GM23338 (cell line): Measurements from ENCODE around the gene TUBGCP2. TPM values are rescaled to one million over a fixed set of nuclear protein-coding genes. Genes with fewer than 3 reads are reported as not detected.

Experiments used
- ATAC-seq: fragments of 200-7000 bp; cut with Tn5 transposase; 3 replicates; pipeline ENCODE4 v1.9.1; 2020
- DNase-seq: peaks from one replicate; pipeline ENCODE4 v3.0.0-alpha.2; 2015; ENCODE audit warnings: low spot score
- H2AFZ ChIP-seq: fragments of 200-600 bp; sonication (generic); 2 replicates; pipeline ENCODE4 v1.8.0; 2016; ENCODE audit warnings: antibody characterized with exemption, mild to moderate bottlenecking, moderate library complexity
- H3F3A ChIP-seq: fragments of 200-600 bp; sonication (generic); replicated peaks from 2 replicates; pipeline ENCODE4 v1.8.0; 2017; ENCODE audit warnings: antibody characterized with exemption, mixed run types, low read depth
- H3K27ac ChIP-seq: fragments of 200-600 bp; sonication (generic); 2 replicates; pipeline ENCODE4 v1.6.1; 2016; ENCODE audit warnings: low read depth
- H3K27me3 ChIP-seq: fragments of 200-600 bp; sonication (generic); 2 replicates; pipeline ENCODE4 v1.8.0; 2016; ENCODE audit warnings: mild to moderate bottlenecking, mixed run types, moderate library complexity; ENCODE audit not compliant: insufficient read depth
- H3K36me3 ChIP-seq: fragments of 200-600 bp; sonication (generic); 2 replicates; pipeline ENCODE4 v1.8.0; 2016; ENCODE audit warnings: mild to moderate bottlenecking; ENCODE audit not compliant: insufficient read depth
- H3K4me1 ChIP-seq: fragments of 200-600 bp; sonication (generic); 2 replicates; pipeline ENCODE4 v1.8.0; 2016; ENCODE audit warnings: mild to moderate bottlenecking, moderate library complexity; ENCODE audit not compliant: insufficient read depth
- H3K4me2 ChIP-seq: fragments of 200-600 bp; sonication (generic); 2 replicates; pipeline ENCODE4 v1.7.1; 2017; ENCODE audit warnings: mixed run types
- H3K4me3 ChIP-seq: fragments of 200-600 bp; sonication (generic); 2 replicates; pipeline ENCODE4 v1.6.1; 2016; ENCODE audit warnings: mixed run types
- H3K79me2 ChIP-seq: fragments of 200-600 bp; sonication (generic); replicated peaks from 2 replicates; pipeline ENCODE4 v1.8.0; 2017; ENCODE audit warnings: mild to moderate bottlenecking; ENCODE audit not compliant: insufficient read depth
- H3K9me2 ChIP-seq: fragments of 200-600 bp; sonication (generic); 2 replicates; pipeline ENCODE4 v1.8.0; 2017; ENCODE audit not compliant: insufficient read depth
- H4K20me1 ChIP-seq: fragments of 200-600 bp; sonication (generic); replicated peaks from 2 replicates; pipeline ENCODE4 v1.8.0; 2017; ENCODE audit warnings: mild to moderate bottlenecking; ENCODE audit not compliant: insufficient read depth
- H3K27ac Mint-ChIP-seq: 2 replicates; pipeline ENCODE4 v1.8.0; 2020; ENCODE audit warnings: inconsistent platforms, mild to moderate bottlenecking, moderate library complexity, mixed read lengths
- H3K27me3 Mint-ChIP-seq: 3 replicates; pipeline ENCODE4 v1.8.0; 2022; ENCODE audit warnings: low read depth, mild to moderate bottlenecking, moderate library complexity, mixed read lengths, inconsistent platforms; ENCODE audit not compliant: insufficient read depth, poor library complexity
- H3K36me3 Mint-ChIP-seq: 3 replicates; pipeline ENCODE4 v1.8.0; 2021; ENCODE audit warnings: low read depth, mild to moderate bottlenecking, inconsistent platforms, moderate library complexity, mixed read lengths
- H3K4me1 Mint-ChIP-seq: 3 replicates; pipeline ENCODE4 v1.8.0; 2020; ENCODE audit warnings: mild to moderate bottlenecking, inconsistent platforms, mixed read lengths
- H3K4me3 Mint-ChIP-seq: 3 replicates; pipeline ENCODE4 v1.8.0; 2021; ENCODE audit warnings: moderate library complexity, mild to moderate bottlenecking, inconsistent platforms, mixed read lengths
- H3K9me3 Mint-ChIP-seq: 3 replicates; pipeline ENCODE4 v1.8.0; 2020; ENCODE audit warnings: moderate library complexity, mild to moderate bottlenecking, inconsistent platforms, mixed read lengths
- CREB1 ChIP-seq: fragments of 250-450 bp; sonication (Bioruptor Pico); IDR thresholded peaks from 2 replicates; pipeline ENCODE4 v1.5.0; 2020; ENCODE audit warnings: low read depth, mild to moderate bottlenecking, moderate library complexity
- EZH2 ChIP-seq: fragments of 200-600 bp; sonication (generic); IDR thresholded peaks from one replicate; pipeline ENCODE4 v1.8.0; 2017; ENCODE audit warnings: antibody characterized with exemption, mild to moderate bottlenecking, low read depth; ENCODE audit not compliant: unreplicated experiment
- EZH2phosphoT487 ChIP-seq: fragments of 200-600 bp; sonication (generic); IDR thresholded peaks from one replicate; pipeline ENCODE4 v1.8.1; 2018; ENCODE audit warnings: antibody characterized with exemption; ENCODE audit not compliant: unreplicated experiment
- JUNB ChIP-seq: IDR thresholded peaks from one replicate; pipeline ENCODE4 v1.6.1; 2016; ENCODE audit warnings: antibody characterized with exemption; ENCODE audit not compliant: unreplicated experiment
- ZNF114 ChIP-seq: fragments of 250-450 bp; sonication (Bioruptor Pico); IDR thresholded peaks from 2 replicates; pipeline ENCODE4 v1.5.0; 2020; ENCODE audit warnings: mild to moderate bottlenecking, moderate library complexity
- ZNF331 ChIP-seq: fragments of 250-450 bp; sonication (Bioruptor Pico); IDR thresholded peaks from 2 replicates; pipeline ENCODE4 v1.5.0; 2020; ENCODE audit warnings: low read depth, mild to moderate bottlenecking, moderate library complexity
- polyA plus RNA-seq: library from polyadenylated mRNA; unstranded; fragments of >200 nt; fragmentation: Nextera tagmentation; extraction: Ambion mirVana; gene quantifications from 2 replicates; pipeline ENCODE4 v1.2.1, GENCODE V29; 2016
- total RNA-seq: library from RNA; depleted of rRNA; stranded (reverse); fragments of >200 nt; shearing (Covaris generic); gene quantifications from 2 replicates; pipeline ENCODE4 v1.2.3, GENCODE V29; 2014
- TF ChIP-seq, protein P1 (sequence below): IDR thresholded peaks from one replicate; pipeline ENCODE4 v1.6.1; 2018; ENCODE audit warnings: antibody characterized with exemption; ENCODE audit not compliant: unreplicated experiment
- TF ChIP-seq, protein P2 (sequence below): IDR thresholded peaks from 2 replicates; pipeline ENCODE4 v1.6.1; 2016; ENCODE audit warnings: antibody characterized with exemption
- TF ChIP-seq, protein P3 (sequence below): fragments of 250-450 bp; sonication (Bioruptor Pico); IDR thresholded peaks from 2 replicates; pipeline ENCODE4 v1.5.0; 2020; ENCODE audit warnings: mild to moderate bottlenecking, moderate library complexity
- TF ChIP-seq, protein P4 (sequence below), 2 experiments: fragments of 200-600 bp in 1 of 2; sonication (generic) in 1 of 2; conservative IDR thresholded peaks; 2 replicates each; pipeline versions ENCODE4 v1.5.1 to v1.6.1; 2016 to 2017; ENCODE audit warnings: antibody characterized with exemption in 2 of 2, low read depth in 2 of 2, mild to moderate bottlenecking in 2 of 2, moderate library complexity in 1 of 2

The TUBGCP2 gene
- total and polyA plus RNA-seq, 2 experiments from 2014 or later: 59.6 to 67.7 TPM

DNA sequence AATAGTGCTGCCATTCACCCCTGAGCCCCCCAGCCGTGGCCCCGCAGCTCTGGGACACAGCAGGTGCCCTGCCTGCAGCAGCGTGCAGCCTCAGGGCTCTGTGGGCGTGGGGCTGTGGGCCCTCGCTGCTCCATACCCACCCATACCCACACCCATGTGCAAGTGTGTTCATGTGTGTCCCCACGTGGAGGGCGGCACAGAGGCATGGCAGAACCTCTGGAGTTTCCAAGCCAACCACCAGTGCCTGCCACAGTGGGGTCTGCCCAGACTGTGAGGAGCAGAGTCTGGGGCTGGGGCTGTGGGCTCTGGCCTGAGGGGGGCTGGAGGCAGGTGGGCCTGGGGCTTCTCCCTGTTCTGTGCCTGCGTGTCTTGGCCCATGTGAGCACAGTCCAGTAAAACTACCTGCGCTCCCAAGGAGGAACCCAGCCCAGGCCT lies 40.9 kb upstream of the TUBGCP2 start:
- TF ChIP-seq EZH2 (no peak), ZNF331 (CRISPR knock-in tag) (no peak), EZH2phosphoT487 (no peak), CREB1 (CRISPR knock-in tag) (no peak), JUNB (no peak), ZNF114 (CRISPR knock-in tag) (no peak)
- TF ChIP-seq, protein P1, sequence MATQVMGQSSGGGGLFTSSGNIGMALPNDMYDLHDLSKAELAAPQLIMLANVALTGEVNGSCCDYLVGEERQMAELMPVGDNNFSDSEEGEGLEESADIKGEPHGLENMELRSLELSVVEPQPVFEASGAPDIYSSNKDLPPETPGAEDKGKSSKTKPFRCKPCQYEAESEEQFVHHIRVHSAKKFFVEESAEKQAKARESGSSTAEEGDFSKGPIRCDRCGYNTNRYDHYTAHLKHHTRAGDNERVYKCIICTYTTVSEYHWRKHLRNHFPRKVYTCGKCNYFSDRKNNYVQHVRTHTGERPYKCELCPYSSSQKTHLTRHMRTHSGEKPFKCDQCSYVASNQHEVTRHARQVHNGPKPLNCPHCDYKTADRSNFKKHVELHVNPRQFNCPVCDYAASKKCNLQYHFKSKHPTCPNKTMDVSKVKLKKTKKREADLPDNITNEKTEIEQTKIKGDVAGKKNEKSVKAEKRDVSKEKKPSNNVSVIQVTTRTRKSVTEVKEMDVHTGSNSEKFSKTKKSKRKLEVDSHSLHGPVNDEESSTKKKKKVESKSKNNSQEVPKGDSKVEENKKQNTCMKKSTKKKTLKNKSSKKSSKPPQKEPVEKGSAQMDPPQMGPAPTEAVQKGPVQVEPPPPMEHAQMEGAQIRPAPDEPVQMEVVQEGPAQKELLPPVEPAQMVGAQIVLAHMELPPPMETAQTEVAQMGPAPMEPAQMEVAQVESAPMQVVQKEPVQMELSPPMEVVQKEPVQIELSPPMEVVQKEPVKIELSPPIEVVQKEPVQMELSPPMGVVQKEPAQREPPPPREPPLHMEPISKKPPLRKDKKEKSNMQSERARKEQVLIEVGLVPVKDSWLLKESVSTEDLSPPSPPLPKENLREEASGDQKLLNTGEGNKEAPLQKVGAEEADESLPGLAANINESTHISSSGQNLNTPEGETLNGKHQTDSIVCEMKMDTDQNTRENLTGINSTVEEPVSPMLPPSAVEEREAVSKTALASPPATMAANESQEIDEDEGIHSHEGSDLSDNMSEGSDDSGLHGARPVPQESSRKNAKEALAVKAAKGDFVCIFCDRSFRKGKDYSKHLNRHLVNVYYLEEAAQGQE: no peak
- TF ChIP-seq, protein P2, sequence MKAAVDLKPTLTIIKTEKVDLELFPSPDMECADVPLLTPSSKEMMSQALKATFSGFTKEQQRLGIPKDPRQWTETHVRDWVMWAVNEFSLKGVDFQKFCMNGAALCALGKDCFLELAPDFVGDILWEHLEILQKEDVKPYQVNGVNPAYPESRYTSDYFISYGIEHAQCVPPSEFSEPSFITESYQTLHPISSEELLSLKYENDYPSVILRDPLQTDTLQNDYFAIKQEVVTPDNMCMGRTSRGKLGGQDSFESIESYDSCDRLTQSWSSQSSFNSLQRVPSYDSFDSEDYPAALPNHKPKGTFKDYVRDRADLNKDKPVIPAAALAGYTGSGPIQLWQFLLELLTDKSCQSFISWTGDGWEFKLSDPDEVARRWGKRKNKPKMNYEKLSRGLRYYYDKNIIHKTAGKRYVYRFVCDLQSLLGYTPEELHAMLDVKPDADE: no peak
- TF ChIP-seq, protein P3, sequence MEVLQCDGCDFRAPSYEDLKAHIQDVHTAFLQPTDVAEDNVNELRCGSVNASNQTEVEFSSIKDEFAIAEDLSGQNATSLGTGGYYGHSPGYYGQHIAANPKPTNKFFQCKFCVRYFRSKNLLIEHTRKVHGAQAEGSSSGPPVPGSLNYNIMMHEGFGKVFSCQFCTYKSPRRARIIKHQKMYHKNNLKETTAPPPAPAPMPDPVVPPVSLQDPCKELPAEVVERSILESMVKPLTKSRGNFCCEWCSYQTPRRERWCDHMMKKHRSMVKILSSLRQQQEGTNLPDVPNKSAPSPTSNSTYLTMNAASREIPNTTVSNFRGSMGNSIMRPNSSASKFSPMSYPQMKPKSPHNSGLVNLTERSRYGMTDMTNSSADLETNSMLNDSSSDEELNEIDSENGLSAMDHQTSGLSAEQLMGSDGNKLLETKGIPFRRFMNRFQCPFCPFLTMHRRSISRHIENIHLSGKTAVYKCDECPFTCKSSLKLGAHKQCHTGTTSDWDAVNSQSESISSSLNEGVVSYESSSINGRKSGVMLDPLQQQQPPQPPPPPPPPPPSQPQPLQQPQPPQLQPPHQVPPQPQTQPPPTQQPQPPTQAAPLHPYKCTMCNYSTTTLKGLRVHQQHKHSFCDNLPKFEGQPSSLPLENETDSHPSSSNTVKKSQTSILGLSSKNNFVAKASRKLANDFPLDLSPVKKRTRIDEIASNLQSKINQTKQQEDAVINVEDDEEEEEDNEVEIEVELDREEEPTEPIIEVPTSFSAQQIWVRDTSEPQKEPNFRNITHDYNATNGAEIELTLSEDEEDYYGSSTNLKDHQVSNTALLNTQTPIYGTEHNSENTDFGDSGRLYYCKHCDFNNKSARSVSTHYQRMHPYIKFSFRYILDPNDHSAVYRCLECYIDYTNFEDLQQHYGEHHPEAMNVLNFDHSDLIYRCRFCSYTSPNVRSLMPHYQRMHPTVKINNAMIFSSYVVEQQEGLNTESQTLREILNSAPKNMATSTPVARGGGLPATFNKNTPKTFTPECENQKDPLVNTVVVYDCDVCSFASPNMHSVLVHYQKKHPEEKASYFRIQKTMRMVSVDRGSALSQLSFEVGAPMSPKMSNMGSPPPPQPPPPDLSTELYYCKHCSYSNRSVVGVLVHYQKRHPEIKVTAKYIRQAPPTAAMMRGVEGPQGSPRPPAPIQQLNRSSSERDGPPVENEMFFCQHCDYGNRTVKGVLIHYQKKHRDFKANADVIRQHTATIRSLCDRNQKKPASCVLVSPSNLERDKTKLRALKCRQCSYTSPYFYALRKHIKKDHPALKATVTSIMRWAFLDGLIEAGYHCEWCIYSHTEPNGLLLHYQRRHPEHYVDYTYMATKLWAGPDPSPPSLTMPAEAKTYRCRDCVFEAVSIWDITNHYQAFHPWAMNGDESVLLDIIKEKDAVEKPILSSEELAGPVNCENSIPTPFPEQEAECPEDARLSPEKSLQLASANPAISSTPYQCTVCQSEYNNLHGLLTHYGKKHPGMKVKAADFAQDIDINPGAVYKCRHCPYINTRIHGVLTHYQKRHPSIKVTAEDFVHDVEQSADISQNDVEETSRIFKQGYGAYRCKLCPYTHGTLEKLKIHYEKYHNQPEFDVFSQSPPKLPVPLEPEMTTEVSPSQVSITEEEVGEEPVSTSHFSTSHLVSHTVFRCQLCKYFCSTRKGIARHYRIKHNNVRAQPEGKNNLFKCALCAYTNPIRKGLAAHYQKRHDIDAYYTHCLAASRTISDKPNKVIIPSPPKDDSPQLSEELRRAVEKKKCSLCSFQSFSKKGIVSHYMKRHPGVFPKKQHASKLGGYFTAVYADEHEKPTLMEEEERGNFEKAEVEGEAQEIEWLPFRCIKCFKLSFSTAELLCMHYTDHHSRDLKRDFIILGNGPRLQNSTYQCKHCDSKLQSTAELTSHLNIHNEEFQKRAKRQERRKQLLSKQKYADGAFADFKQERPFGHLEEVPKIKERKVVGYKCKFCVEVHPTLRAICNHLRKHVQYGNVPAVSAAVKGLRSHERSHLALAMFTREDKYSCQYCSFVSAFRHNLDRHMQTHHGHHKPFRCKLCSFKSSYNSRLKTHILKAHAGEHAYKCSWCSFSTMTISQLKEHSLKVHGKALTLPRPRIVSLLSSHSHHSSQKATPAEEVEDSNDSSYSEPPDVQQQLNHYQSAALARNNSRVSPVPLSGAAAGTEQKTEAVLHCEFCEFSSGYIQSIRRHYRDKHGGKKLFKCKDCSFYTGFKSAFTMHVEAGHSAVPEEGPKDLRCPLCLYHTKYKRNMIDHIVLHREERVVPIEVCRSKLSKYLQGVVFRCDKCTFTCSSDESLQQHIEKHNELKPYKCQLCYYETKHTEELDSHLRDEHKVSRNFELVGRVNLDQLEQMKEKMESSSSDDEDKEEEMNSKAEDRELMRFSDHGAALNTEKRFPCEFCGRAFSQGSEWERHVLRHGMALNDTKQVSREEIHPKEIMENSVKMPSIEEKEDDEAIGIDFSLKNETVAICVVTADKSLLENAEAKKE (CRISPR knock-in tag): no peak
- TF ChIP-seq, protein P4, sequence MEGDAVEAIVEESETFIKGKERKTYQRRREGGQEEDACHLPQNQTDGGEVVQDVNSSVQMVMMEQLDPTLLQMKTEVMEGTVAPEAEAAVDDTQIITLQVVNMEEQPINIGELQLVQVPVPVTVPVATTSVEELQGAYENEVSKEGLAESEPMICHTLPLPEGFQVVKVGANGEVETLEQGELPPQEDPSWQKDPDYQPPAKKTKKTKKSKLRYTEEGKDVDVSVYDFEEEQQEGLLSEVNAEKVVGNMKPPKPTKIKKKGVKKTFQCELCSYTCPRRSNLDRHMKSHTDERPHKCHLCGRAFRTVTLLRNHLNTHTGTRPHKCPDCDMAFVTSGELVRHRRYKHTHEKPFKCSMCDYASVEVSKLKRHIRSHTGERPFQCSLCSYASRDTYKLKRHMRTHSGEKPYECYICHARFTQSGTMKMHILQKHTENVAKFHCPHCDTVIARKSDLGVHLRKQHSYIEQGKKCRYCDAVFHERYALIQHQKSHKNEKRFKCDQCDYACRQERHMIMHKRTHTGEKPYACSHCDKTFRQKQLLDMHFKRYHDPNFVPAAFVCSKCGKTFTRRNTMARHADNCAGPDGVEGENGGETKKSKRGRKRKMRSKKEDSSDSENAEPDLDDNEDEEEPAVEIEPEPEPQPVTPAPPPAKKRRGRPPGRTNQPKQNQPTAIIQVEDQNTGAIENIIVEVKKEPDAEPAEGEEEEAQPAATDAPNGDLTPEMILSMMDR (conservative IDR thresholded peaks at IDR 0.05; ENCODE audit: low read depth in 2 of 2): no peak
- Histone ChIP-seq H3K4me2 (no peak overlapping the region), H3K9me2 (no peaks in the 10 kb centered on the region), H3K27ac (no peak overlapping the region), H3K79me2 (no peaks in the 10 kb centered on the region), H3K4me1 (no peaks in the 10 kb centered on the region; the same call in 1 of the 2 replicates), H3F3A (0 out of 2 replicates have a peak, but pooled peaks cover 3% of the 10 kb centered on the region), H4K20me1 (no peaks in the 10 kb centered on the region), H2AFZ (no peak overlapping the region), H3K27me3 (no peaks in the 10 kb centered on the region), H3K4me3 (no peak overlapping the region), H3K36me3 (no peaks in the 10 kb centered on the region)
- Mint-ChIP-seq H3K9me3 (no peaks in the 10 kb centered on the region), H3K36me3 (no peaks in the 10 kb centered on the region), H3K4me1 (peaks cover 2% of the 10 kb centered on the region; the same call in 2 of the 3 replicates), H3K27ac (no peak overlapping the region), H3K27me3 (peaks cover 22% of the 10 kb centered on the region), H3K4me3 (no peak overlapping the region)
- ATAC-seq (no peak), DNase-seq (no peak)
